ENCODE results near the gene SMYD3. TPM values are rescaled to one million over a fixed set of nuclear protein-coding genes. Genes with fewer than 3 reads are reported as not detected.

The SMYD3 gene
- total and polyA plus RNA-seq, 2 donors (not counting 3 experiments of a cell fraction or from before 2014, with no cell fraction given) = 16.0 to 32.1 TPM

GRCh38 chr1:245763873-245764331 is 743.2 kb downstream of the SMYD3 start:
- no peak overlapping the region for H2AFZ ChIP-seq (ENCODE audit: low read depth, low read length)
- H3K4me3 ChIP-seq (replicated peaks in 1 of 3; ENCODE audit: insufficient read depth in 1 of 3, low read depth in 1 of 3, low read length in 3 of 3) = no peak overlapping the region
- no peak for TF ChIP-seq MYC (IDR thresholded peaks at IDR 0.05; ENCODE audit: low read depth, low read length)
- no peak for TF ChIP-seq POLR2A (IDR thresholded peaks at IDR 0.05; ENCODE audit: low read depth, low read length)
- TF ChIP-seq JUN (IDR thresholded peaks at IDR 0.05; ENCODE audit: borderline replicate concordance, insufficient read depth, insufficient read length, low read depth) = no peak
- no peak for TF ChIP-seq EZH2 (IDR thresholded peaks at IDR 0.05; ENCODE audit: borderline replicate concordance, low read depth, low read length, severe bottlenecking)
- no peak for TF ChIP-seq FOS (IDR thresholded peaks at IDR 0.05; ENCODE audit: borderline replicate concordance, insufficient read depth, low read length)
- TF ChIP-seq, protein P1, sequence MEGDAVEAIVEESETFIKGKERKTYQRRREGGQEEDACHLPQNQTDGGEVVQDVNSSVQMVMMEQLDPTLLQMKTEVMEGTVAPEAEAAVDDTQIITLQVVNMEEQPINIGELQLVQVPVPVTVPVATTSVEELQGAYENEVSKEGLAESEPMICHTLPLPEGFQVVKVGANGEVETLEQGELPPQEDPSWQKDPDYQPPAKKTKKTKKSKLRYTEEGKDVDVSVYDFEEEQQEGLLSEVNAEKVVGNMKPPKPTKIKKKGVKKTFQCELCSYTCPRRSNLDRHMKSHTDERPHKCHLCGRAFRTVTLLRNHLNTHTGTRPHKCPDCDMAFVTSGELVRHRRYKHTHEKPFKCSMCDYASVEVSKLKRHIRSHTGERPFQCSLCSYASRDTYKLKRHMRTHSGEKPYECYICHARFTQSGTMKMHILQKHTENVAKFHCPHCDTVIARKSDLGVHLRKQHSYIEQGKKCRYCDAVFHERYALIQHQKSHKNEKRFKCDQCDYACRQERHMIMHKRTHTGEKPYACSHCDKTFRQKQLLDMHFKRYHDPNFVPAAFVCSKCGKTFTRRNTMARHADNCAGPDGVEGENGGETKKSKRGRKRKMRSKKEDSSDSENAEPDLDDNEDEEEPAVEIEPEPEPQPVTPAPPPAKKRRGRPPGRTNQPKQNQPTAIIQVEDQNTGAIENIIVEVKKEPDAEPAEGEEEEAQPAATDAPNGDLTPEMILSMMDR (IDR thresholded peaks at IDR 0.05; ENCODE audit: extremely low read depth in 1 of 2, insufficient read depth in 1 of 2, low read depth in 1 of 2, low read length in 2 of 2) = no peak
- TF ChIP-seq POLR2AphosphoS5 (IDR thresholded peaks at IDR 0.05; ENCODE audit: insufficient read depth, low read depth, low read length) = no peak
- TF ChIP-seq, protein P2, sequence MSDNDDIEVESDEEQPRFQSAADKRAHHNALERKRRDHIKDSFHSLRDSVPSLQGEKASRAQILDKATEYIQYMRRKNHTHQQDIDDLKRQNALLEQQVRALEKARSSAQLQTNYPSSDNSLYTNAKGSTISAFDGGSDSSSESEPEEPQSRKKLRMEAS (IDR thresholded peaks at IDR 0.05; ENCODE audit: insufficient read depth, insufficient read length) = no peak
- TF ChIP-seq GATA2 (IDR thresholded peaks at IDR 0.05; ENCODE audit: insufficient read depth, insufficient read length, low read depth, low read length) = no peak
- no peaks in the 10 kb centered on the region for H3K36me3 ChIP-seq (ENCODE audit: control insufficient read depth in 2 of 2, extremely low read depth in 1 of 2, insufficient read depth in 2 of 2, low read length in 2 of 2)
- no TSS peak for BruUV-seq (replicated peaks)
- H3K4me2 ChIP-seq (ENCODE audit: insufficient read depth, low read length) = no peak overlapping the region
- H3K27me3 ChIP-seq (ENCODE audit: control insufficient read depth in 2 of 2, insufficient read depth in 2 of 2, low read length in 2 of 2) = no peaks in the 10 kb centered on the region
- no peaks in the 10 kb centered on the region for H3K9me1 ChIP-seq (replicated peaks; ENCODE audit: control insufficient read depth, extremely low read depth, insufficient read depth, low read length)
- no peak overlapping the region for H3K9ac ChIP-seq (replicated peaks; ENCODE audit: extremely low read depth, insufficient read depth, low read length)
- no peak overlapping the region for H3K27ac ChIP-seq (ENCODE audit: insufficient read depth, low read depth, low read length)
- dilution Hi-C loops (cut with MboI; ENCODE audit: extremely low pct_ligation_motif_present, low sequenced_read_pairs) (no loop called here), intact Hi-C loops (cut with micrococcal nuclease) (no loop called here)
- no peaks in the 10 kb centered on the region for H3K79me2 ChIP-seq (ENCODE audit: control insufficient read depth, insufficient read depth, low read length)
- peaks cover 4% of the 10 kb centered on the region for H3K4me1 ChIP-seq (ENCODE audit: control insufficient read depth, extremely low read depth, insufficient read depth, low read length)
- POLR2A ChIA-PET = no interaction called here
- H4K20me1 ChIP-seq (replicated peaks; ENCODE audit: control insufficient read depth, extremely low read depth, insufficient read depth, low read length) = no peaks in the 10 kb centered on the region
- no peaks in the 10 kb centered on the region for H3K9me3 ChIP-seq (replicated peaks; ENCODE audit: control insufficient read depth, insufficient read depth, low read length)
- CTCF ChIA-PET = interaction anchor here (1.0 to 1.9 kb wide), 3 partner anchors 9 to 125 kb away, joined by 3 to 6 read pairs (median 5); no protein-coding TSS in a partner anchor
- DNase-seq (ENCODE audit: low read depth, low spot score) = no peak
- FAIRE-seq = no peak
